Heart right ventricle (tissue), 16 donors: ENCODE data around the gene HYAL1. TPM values are rescaled to one million over a fixed set of nuclear protein-coding genes. Genes with fewer than 3 reads are reported as not detected.
A peak's percentile ranks its signal among the peaks of the same experiment; 100 is the strongest.

ENCODE experiments used
- ATAC-seq, 8 donors: fragments of 200-7000 bp; cut with Tn5 transposase; one replicate each; pipeline ENCODE4 v1.9.1; 2020; ENCODE audit warnings: mild to moderate bottlenecking in 8 of 8, moderate library complexity in 8 of 8, moderate number of reproducible peaks in 1 of 8
- DNase-seq, 2 donors: peaks; one replicate each; pipeline ENCODE4 v3.0.0-alpha.2; 2020
- H3K27ac ChIP-seq, 10 donors: fragments of 200-600 bp; sonication (generic) in 2 of 10; one replicate each; pipeline versions ENCODE4 v1.5.0 to v1.8.0; 2020 to 2022; ENCODE audit warnings: mild to moderate bottlenecking in 3 of 10
- H3K27me3 ChIP-seq, 7 donors: fragments of 200-600 bp; one replicate each; pipeline ENCODE4 v1.8.0; 2021 to 2022; ENCODE audit warnings: mild to moderate bottlenecking in 2 of 7
- H3K36me3 ChIP-seq, 9 donors: fragments of 200-600 bp; sonication (generic) in 1 of 9; one replicate each; pipeline versions ENCODE4 v1.5.0 to v1.8.0; 2020 to 2022; ENCODE audit warnings: mild to moderate bottlenecking in 2 of 9
- H3K4me1 ChIP-seq, 9 donors: fragments of 200-600 bp; sonication (generic) in 1 of 9; one replicate each; pipeline versions ENCODE4 v1.5.0 to v1.8.0; 2020 to 2022; ENCODE audit warnings: mild to moderate bottlenecking in 4 of 9
- H3K4me3 ChIP-seq, 10 donors: fragments of 200-600 bp; sonication (generic) in 2 of 10; one replicate each; pipeline versions ENCODE4 v1.5.0 to v1.8.0; 2020 to 2022; ENCODE audit warnings: mild to moderate bottlenecking in 7 of 10, moderate library complexity in 2 of 10
- H3K9me3 ChIP-seq, 11 donors: fragments of 200-600 bp in 10 of 11; sonication (generic) in 2 of 11; one replicate each; pipeline versions ENCODE4 v1.5.0 to v1.8.0; 2013 to 2022; ENCODE audit warnings: mild to moderate bottlenecking in 2 of 11, control low read depth in 1 of 11, moderate library complexity in 1 of 11
- CTCF ChIP-seq, 9 donors: fragments of 200-600 bp; sonication (generic) in 2 of 9; IDR thresholded peaks; one replicate each; pipeline versions ENCODE4 v1.5.0 to v1.8.0; 2021 to 2022; ENCODE audit warnings: antibody characterized with exemption in 9 of 9, mild to moderate bottlenecking in 5 of 9, moderate library complexity in 1 of 9
- WGBS, 2 donors: extraction: QIAGEN DNeasy Blood & Tissue Kit; methylation state at CpG; one replicate each; pipeline ENCODE4 v1.1.7; 2013; ENCODE audit warnings: inconsistent platforms in 1 of 2; 5-methylcytosine and 5-hydroxymethylcytosine counted together
- intact Hi-C, 10 donors: fragments of 100-400 bp; cut with DNase I; formaldehyde crosslinking; loops; one replicate each; pipeline versions ENCODE4 v1.11.1 to v1.14.2; 2022
- polyA plus RNA-seq, 2 donors: library from polyadenylated mRNA; stranded (reverse); fragments of 200-250 nt; gene quantifications; one replicate each; pipeline ENCODE4 v1.2.3, GENCODE V29; 2013
- total RNA-seq, 10 donors: library from RNA; stranded (reverse); fragmentation: NEBNext Ultra II Directional in 3 of 10; extraction: Animal tissue kit (Norgen Biotek cat#: 25700) in 3 of 10; gene quantifications; one replicate each; pipeline versions ENCODE4 v1.2.1 to v1.2.4, GENCODE V29; 2021 to 2023
- donor health status: Arrhythmogenic right ventricular cardiomyopathy.
- donor health status: ischemic (EF 13 %, LVEDD 7.1; RV severe dilation, severe dysfunction).
- donor health status: healthy with polysubstance abuse.
- donor health status: DM: no; HTN: yes; CAD: no.
- donor health status: DM: no; HTN: no; CAD: no.
- donor health status: ischemic (EF 25% LVEDD 6.9; RV normal size, moderate dysfunction).
- donor health status: ischemic (EF 25% LVEDD 5.7; RV mildly dilated, moderate dysfunction).
- donor health status: healthy.
- donor health status: DM: yes; HTN: yes; CAD: no.
- donor health status: Ischemic cardiomyopathy.
- donor health status: ischemic (EF 35%, LVEDD 5.7; RV mildly dilated, moderate dysfunction).
- donor health status: nonischemic (EF 11% LVEDD 7.7; RV severe dilation, severe dysfunction).
- donor health status: DM: yes; HTN: yes; CAD: no.
- donor health status: PGD.
- donor health status: ischemic (EF 29% LVEDD 5.4; RV normal size, mild dysfunction).
- donor health status: nonischemic (EF 23%, LVEDD 6.1; RV moderate dilation, normal function).

HYAL1 gene
- total and polyA plus RNA-seq, 12 donors = 41.0 to 120 (median 66.7) TPM

GRCh38 chr3:50256978-50257890, 46.1 kb downstream of the HYAL1 start:
- no peak for ATAC-seq
- peaks cover 41 to 94% (median 67%) of the 10 kb centered on the region in 9 donors for H3K4me1 ChIP-seq
- intact Hi-C loops = loop anchor here in 1 of 10 donors (5.0 kb wide), 1 partner anchor 65 kb away; the partner anchor contains the start of gene HYAL2
- no peak overlapping the region for H3K4me3 ChIP-seq
- no peak for DNase-seq
- TF ChIP-seq CTCF (IDR thresholded peaks at IDR 0.05) = peak; percentile 24 to 64 (median 53)
- 89 to 91% methylated on average over 20 of the region's 20 CpGs for WGBS, 2 donors
- peak overlapping the region in 9 of 10 donors; percentile 21 to 100 (median 99) for H3K27ac ChIP-seq
- H3K9me3 ChIP-seq = peaks cover 0 to 7% (median 0%) of the 10 kb centered on the region in 11 donors
- H3K36me3 ChIP-seq = peaks cover 6 to 76% (median 40%) of the 10 kb centered on the region in 9 donors
- H3K27me3 ChIP-seq = no peaks in the 10 kb centered on the region

- Histone ChIP-seq H3K4me3 (peak overlapping the region in 1 of 10 donors; percentile 6), H3K9me3 (peaks cover 0 to 7% (median 0%) of the 10 kb centered on the region in 11 donors), H3K36me3 (peaks cover 6 to 96% (median 42%) of the 10 kb centered on the region in 9 donors), H3K4me1 (peaks cover 39 to 96% (median 75%) of the 10 kb centered on the region in 9 donors), H3K27ac (peak overlapping the region; percentile 73 to 100 (median 93)), H3K27me3 (no peaks in the 10 kb centered on the region)
- intact Hi-C loops = loop anchor here in 1 of 10 donors (5.0 kb wide), 1 partner anchor 67 kb away; the partner anchor contains the start of gene HYAL2
- TF ChIP-seq CTCF (IDR thresholded peaks at IDR 0.05) = no peak
- 72 to 75% methylated on average over 9 of the region's 9 CpGs for WGBS, 2 donors
- ATAC-seq (no peak), DNase-seq (no peak)
These were observed 48.1 kb downstream of the HYAL1 start for GRCh38 chr3:50255251-50255615.

DNA sequence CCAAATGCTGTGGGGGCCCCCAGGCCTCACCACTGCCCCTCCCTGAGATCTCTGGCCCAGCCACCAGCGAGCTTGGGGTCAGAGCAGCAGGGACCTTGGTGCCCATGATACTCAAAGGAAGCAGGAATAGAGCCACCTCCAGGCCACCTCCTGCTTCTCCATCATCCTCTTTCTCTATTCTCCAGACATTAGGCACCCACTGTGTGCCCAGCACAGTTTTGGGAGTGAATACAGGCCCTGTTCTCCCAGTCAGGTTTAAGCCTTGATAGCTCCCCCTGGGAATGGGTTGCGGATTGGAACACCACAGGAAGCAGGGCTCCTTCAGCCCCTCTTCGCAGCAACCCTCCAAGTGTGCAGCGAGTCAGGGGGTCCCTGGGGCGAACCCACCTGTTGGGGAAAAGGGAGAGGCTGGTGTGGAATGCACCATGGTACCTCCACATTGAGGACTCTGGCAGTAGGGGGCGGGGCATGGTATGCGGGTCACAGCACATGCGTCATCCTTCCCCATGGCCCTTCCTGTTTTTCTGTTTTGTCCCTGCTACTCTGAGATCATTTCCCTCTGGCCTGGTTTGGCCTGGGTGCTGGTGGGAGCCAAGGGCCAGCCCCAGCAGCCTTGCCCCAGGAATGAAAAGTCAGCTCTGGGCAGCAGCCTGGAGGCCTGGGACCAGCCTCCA, 48.7 kb downstream of the HYAL1 start:
- no peak for TF ChIP-seq CTCF (IDR thresholded peaks at IDR 0.05)
- intact Hi-C loops = loop anchor here in 1 of 10 donors (5.0 kb wide), 1 partner anchor 68 kb away; the partner anchor contains the start of gene HYAL2
- 58 to 70% methylated on average over 8 of the region's 8 CpGs for WGBS, 2 donors
- H3K9me3 ChIP-seq = peaks cover 0 to 7% (median 0%) of the 10 kb centered on the region in 11 donors
- H3K27ac ChIP-seq = peak overlapping the region; percentile 73 to 100 (median 93)
- no peaks in the 10 kb centered on the region for H3K27me3 ChIP-seq
- ATAC-seq (peak; percentile 36 to 82 (median 72)), DNase-seq (peak; percentile 69 to 88)
- H3K36me3 ChIP-seq = peaks cover 6 to 100% (median 42%) of the 10 kb centered on the region in 9 donors
- H3K4me3 ChIP-seq = peak overlapping the region in 1 of 10 donors; percentile 6
- peaks cover 42 to 98% (median 76%) of the 10 kb centered on the region in 9 donors for H3K4me1 ChIP-seq

DNA sequence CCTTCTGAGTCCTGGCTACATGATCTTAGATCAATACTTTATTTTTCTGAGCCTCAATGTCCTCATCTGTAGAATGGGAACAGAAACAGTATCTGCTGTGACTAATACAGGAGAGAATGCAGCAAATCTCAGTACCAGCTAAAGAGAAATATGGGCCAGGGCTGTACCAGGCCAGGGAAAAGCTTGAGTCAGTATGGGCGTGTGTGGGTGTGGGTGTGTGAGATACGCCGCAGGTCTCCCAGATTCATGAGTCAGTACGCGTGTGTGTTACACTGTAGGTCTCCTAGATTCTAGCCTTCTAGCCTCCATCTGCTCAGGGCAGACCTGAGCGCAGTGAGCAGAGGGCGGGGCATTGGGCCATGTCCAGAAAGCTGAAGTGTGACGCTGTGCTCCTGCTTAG, 52.2 kb downstream of the HYAL1 start:
- Histone ChIP-seq H3K4me1 (peaks cover 55 to 100% (median 98%) of the 10 kb centered on the region in 9 donors), H3K27ac (peak overlapping the region in 9 of 10 donors; percentile 53 to 100 (median 93)), H3K9me3 (no peaks in the 10 kb centered on the region), H3K27me3 (no peaks in the 10 kb centered on the region), H3K4me3 (no peak overlapping the region), H3K36me3 (peaks cover 0 to 94% (median 23%) of the 10 kb centered on the region in 9 donors)
- intact Hi-C loops = no loop called here
- ATAC-seq (peak in 1 of 8 donors; percentile 18), DNase-seq (no peak)
- no peak for TF ChIP-seq CTCF (IDR thresholded peaks at IDR 0.05)
- 72 to 83% methylated on average over 8 of the region's 8 CpGs for WGBS, 2 donors
